K562 (cell line): ENCODE results near the gene KAZN. TPM values are rescaled to one million over a fixed set of nuclear protein-coding genes. Genes with fewer than 3 reads are reported as not detected.

Experiments
- EWSR1 ChIP-seq: fragments of 450-650 bp; IDR thresholded peaks from 2 replicates; pipeline ENCODE4 v1.6.1; 2018; ENCODE audit warnings: borderline replicate concordance, mild to moderate bottlenecking, low read depth, moderate library complexity; ENCODE audit not compliant: partially characterized antibody
- GATAD2A ChIP-seq: fragments of 450-650 bp; IDR thresholded peaks from 2 replicates; pipeline ENCODE4 v1.6.1; 2017
- ILK ChIP-seq: fragments of 450-650 bp; IDR thresholded peaks from 2 replicates; pipeline ENCODE4 v1.6.1; 2016; ENCODE audit warnings: missing genetic modification characterization, low read depth, mild to moderate bottlenecking, missing compliant biosample characterization, moderate library complexity, borderline replicate concordance
- LEF1 ChIP-seq: fragments of 450-650 bp; IDR thresholded peaks from 2 replicates; pipeline ENCODE4 v1.6.1; 2016; ENCODE audit warnings: mild to moderate bottlenecking
- MEIS2 ChIP-seq: fragments of 450-650 bp; IDR thresholded peaks from 2 replicates; pipeline ENCODE4 v1.6.1; 2014; ENCODE audit warnings: mild to moderate bottlenecking; ENCODE audit not compliant: partially characterized antibody
- NR2C1 ChIP-seq, 2 experiments: fragments of 450-650 bp; IDR thresholded peaks; 2 replicates each; pipeline ENCODE4 v1.6.1; 2017; ENCODE audit warnings: mild to moderate bottlenecking in 2 of 2, antibody characterized with exemption in 1 of 2, inconsistent platforms in 1 of 2, missing compliant biosample characterization in 1 of 2, missing genetic modification characterization in 1 of 2
- OTX1 ChIP-seq: fragments of 450-650 bp; formaldehyde crosslinking; IDR thresholded peaks from 2 replicates; pipeline ENCODE4 v1.4.0; 2022; ENCODE audit warnings: mild to moderate bottlenecking
- PHF8 ChIP-seq: fragments of 200-600 bp; sonication (generic); IDR thresholded peaks from 2 replicates; pipeline ENCODE4 v1.6.1; 2012; ENCODE audit warnings: mixed run types, mild to moderate bottlenecking, inconsistent platforms, low read length, moderate library complexity, borderline replicate concordance
- RBM25 ChIP-seq: fragments of 200-400 bp; formaldehyde crosslinking; IDR thresholded peaks from 2 replicates; pipeline ENCODE4 v1.6.1; 2018; ENCODE audit warnings: low read length, low read depth, moderate library complexity; ENCODE audit not compliant: severe bottlenecking
- RFX7 ChIP-seq: fragments of 250-450 bp; sonication (Bioruptor Pico); IDR thresholded peaks from 2 replicates; pipeline ENCODE4 v1.5.1; 2021; ENCODE audit warnings: mild to moderate bottlenecking
- SUPT5H ChIP-seq: fragments of 450-650 bp; IDR thresholded peaks from 2 replicates; pipeline ENCODE4 v1.6.1; 2016
- TEAD1 ChIP-seq, 2 experiments: fragments of 450-650 bp in 1 of 2; sonication (generic) in 1 of 2; formaldehyde crosslinking; IDR thresholded peaks; 2 replicates each; pipeline versions ENCODE4 v1.4.0 to v1.8.0; 2020 to 2022; ENCODE audit warnings: mild to moderate bottlenecking in 2 of 2, missing genetic modification reagents in 1 of 2
- THRAP3 ChIP-seq: fragments of 450-650 bp; IDR thresholded peaks from 2 replicates; pipeline ENCODE4 v1.6.1; 2016; ENCODE audit warnings: mild to moderate bottlenecking, inconsistent platforms, borderline replicate concordance
- YY1 ChIP-seq, 3 experiments: IDR thresholded peaks; 2 replicates each; pipeline ENCODE4 v1.6.1; 2011; ENCODE audit warnings: low read length in 2 of 3, mild to moderate bottlenecking in 2 of 3, moderate library complexity in 2 of 3, borderline replicate concordance in 1 of 3, control low read depth in 1 of 3, low read depth in 1 of 3; ENCODE audit not compliant: insufficient read depth in 3 of 3, insufficient replicate concordance in 2 of 3, control insufficient read depth in 1 of 3, insufficient read length in 1 of 3; ENCODE audit errors: extremely low read depth in 1 of 3
- ZNF165 ChIP-seq: fragments of 250-450 bp; sonication (Bioruptor Pico); IDR thresholded peaks from 2 replicates; pipeline ENCODE4 v1.4.0; 2020; ENCODE audit warnings: borderline replicate concordance
- ZNF23 ChIP-seq: fragments of 250-450 bp; sonication (Bioruptor Pico); IDR thresholded peaks from 2 replicates; pipeline ENCODE4 v1.4.0; 2020; ENCODE audit warnings: mild to moderate bottlenecking
- ZNF75A ChIP-seq: fragments of 450-650 bp; formaldehyde crosslinking; IDR thresholded peaks from 2 replicates; pipeline ENCODE4 v1.4.0; 2020; ENCODE audit warnings: mild to moderate bottlenecking
- ZNF766 ChIP-seq: fragments of 200-800 bp; sonication (Bioruptor generic); conservative IDR thresholded peaks from 2 replicates; pipeline ENCODE4 v1.6.1; 2016; ENCODE audit warnings: missing genetic modification characterization, missing compliant biosample characterization
- ZNF785 ChIP-seq: fragments of 250-450 bp; sonication (Bioruptor Pico); IDR thresholded peaks from 2 replicates; pipeline ENCODE4 v1.4.0; 2020; ENCODE audit warnings: mild to moderate bottlenecking
- ZSCAN29 ChIP-seq: fragments of 450-650 bp; IDR thresholded peaks from 2 replicates; pipeline ENCODE4 v1.6.1; 2017
- polyA plus RNA-seq, 8 experiments: library from polyadenylated mRNA; depleted of rRNA in 4 of 8; stranded (reverse) in 5 of 8; unstranded in 3 of 8; fragments of >200 nt; fragmentation: Nextera tagmentation in 2 of 8; fragmentation: Illumina TruSeq in 1 of 8; extraction: Ambion mirVana in 2 of 8; extraction: Trizol in 1 of 8; gene quantifications; 2 replicates each; pipeline versions ENCODE4 v1.2.1 to v1.2.3, GENCODE V29; 2011 to 2014; ENCODE audit warnings: inconsistent platforms in 1 of 8, missing spikeins in 1 of 8
- total RNA-seq, 7 experiments: library from RNA; depleted of rRNA in 6 of 7; stranded (reverse); fragments of >200 nt in 6 of 7; fragmentation: Illumina TruSeq in 2 of 7; extraction: Trizol in 2 of 7; gene quantifications; 2 replicates each; pipeline versions ENCODE4 v1.2.1 to v1.2.3, GENCODE V29; 2011 to 2021; ENCODE audit warnings: low replicate concordance in 1 of 7
- TF ChIP-seq, protein P1 (sequence below): fragments of 250-450 bp; sonication (Bioruptor Pico); IDR thresholded peaks from 2 replicates; pipeline ENCODE4 v1.8.0; 2022; ENCODE audit warnings: inconsistent platforms
- TF ChIP-seq, protein P2 (sequence below): fragments of 250-450 bp; sonication (Bioruptor Pico); IDR thresholded peaks from 2 replicates; pipeline ENCODE4 v1.8.0; 2022; ENCODE audit warnings: moderate library complexity, mild to moderate bottlenecking, inconsistent platforms
- TF ChIP-seq, protein P3 (sequence below): fragments of 450-650 bp; formaldehyde crosslinking; IDR thresholded peaks from 2 replicates; pipeline ENCODE4 v1.4.0; 2022; ENCODE audit warnings: missing genetic modification characterization
- TF ChIP-seq, protein P4 (sequence below): conservative IDR thresholded peaks from 2 replicates; pipeline ENCODE4 v1.6.1; 2011; ENCODE audit warnings: low read depth, mild to moderate bottlenecking, low read length; ENCODE audit not compliant: control insufficient read depth

KAZN gene
- total and polyA plus RNA-seq, 9 of the 15 experiments (the other 6 are each of a cell fraction or from before 2014, with no cell fraction given): 2.1 to 21.6 (median 5.4) TPM

DNA sequence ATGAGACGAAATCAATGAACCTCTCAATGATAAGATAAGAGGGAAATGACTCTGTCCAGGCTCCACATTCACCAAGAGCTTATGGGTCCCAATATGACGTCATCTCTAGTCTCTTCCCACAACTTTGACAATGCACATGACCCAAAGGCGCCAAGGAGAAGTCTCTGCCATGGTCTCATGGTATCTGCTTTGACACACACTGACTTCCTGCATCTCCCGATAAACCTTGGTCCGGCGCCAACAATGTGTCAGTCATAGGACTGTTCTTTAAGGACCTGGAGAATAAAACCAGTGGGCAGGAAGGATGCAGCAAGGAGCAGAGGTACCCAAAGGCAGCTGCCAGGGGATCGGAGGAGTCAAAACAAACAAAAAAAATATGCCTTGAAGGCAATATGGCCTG, 508.1 kb downstream of the KAZN start (continued):
- TF ChIP-seq YY1 (IDR thresholded peaks at IDR 0.05; ENCODE audit: borderline replicate concordance in 1 of 3, control insufficient read depth in 1 of 3, extremely low read depth in 1 of 3, insufficient read depth in 3 of 3, insufficient read length in 1 of 3, insufficient replicate concordance in 2 of 3, low read depth in 1 of 3, low read length in 2 of 3): no peak
- no peak for TF ChIP-seq NR2C1 (IDR thresholded peaks at IDR 0.05)
- TF ChIP-seq NR2C1 (tag; IDR thresholded peaks at IDR 0.05): no peak
- TF ChIP-seq EWSR1: no peak
- no peak for TF ChIP-seq ZNF165 (CRISPR knock-in tag)
- TF ChIP-seq ZNF75A: no peak
- TF ChIP-seq, protein P1, sequence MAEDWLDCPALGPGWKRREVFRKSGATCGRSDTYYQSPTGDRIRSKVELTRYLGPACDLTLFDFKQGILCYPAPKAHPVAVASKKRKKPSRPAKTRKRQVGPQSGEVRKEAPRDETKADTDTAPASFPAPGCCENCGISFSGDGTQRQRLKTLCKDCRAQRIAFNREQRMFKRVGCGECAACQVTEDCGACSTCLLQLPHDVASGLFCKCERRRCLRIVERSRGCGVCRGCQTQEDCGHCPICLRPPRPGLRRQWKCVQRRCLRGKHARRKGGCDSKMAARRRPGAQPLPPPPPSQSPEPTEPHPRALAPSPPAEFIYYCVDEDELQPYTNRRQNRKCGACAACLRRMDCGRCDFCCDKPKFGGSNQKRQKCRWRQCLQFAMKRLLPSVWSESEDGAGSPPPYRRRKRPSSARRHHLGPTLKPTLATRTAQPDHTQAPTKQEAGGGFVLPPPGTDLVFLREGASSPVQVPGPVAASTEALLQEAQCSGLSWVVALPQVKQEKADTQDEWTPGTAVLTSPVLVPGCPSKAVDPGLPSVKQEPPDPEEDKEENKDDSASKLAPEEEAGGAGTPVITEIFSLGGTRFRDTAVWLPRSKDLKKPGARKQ (CRISPR knock-in tag): no peak
- TF ChIP-seq ZNF766 (CRISPR knock-in tag): peak; percentile 81; the same call in 1 of the 2 replicates
- no peak for TF ChIP-seq ZSCAN29
- TF ChIP-seq, protein P2, sequence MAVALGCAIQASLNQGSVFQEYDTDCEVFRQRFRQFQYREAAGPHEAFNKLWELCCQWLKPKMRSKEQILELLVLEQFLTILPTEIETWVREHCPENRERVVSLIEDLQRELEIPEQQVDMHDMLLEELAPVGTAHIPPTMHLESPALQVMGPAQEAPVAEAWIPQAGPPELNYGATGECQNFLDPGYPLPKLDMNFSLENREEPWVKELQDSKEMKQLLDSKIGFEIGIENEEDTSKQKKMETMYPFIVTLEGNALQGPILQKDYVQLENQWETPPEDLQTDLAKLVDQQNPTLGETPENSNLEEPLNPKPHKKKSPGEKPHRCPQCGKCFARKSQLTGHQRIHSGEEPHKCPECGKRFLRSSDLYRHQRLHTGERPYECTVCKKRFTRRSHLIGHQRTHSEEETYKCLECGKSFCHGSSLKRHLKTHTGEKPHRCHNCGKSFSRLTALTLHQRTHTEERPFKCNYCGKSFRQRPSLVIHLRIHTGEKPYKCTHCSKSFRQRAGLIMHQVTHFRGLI: no peak
- no peak for TF ChIP-seq RFX7 (CRISPR knock-in tag)
- no peak for TF ChIP-seq PHF8
- no peak for TF ChIP-seq OTX1
- TF ChIP-seq ILK: no peak
- TF ChIP-seq THRAP3: no peak
- TF ChIP-seq TEAD1 (CRISPR knock-in tag; IDR thresholded peaks at IDR 0.05): no peak
- TF ChIP-seq SUPT5H: no peak
- TF ChIP-seq, protein P3, sequence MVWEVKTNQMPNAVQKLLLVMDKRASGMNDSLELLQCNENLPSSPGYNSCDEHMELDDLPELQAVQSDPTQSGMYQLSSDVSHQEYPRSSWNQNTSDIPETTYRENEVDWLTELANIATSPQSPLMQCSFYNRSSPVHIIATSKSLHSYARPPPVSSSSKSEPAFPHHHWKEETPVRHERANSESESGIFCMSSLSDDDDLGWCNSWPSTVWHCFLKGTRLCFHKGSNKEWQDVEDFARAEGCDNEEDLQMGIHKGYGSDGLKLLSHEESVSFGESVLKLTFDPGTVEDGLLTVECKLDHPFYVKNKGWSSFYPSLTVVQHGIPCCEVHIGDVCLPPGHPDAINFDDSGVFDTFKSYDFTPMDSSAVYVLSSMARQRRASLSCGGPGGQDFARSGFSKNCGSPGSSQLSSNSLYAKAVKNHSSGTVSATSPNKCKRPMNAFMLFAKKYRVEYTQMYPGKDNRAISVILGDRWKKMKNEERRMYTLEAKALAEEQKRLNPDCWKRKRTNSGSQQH (CRISPR knock-in tag): no peak
- TF ChIP-seq LEF1: no peak
- peak; percentile 92 for TF ChIP-seq MEIS2
- TF ChIP-seq, protein P4, sequence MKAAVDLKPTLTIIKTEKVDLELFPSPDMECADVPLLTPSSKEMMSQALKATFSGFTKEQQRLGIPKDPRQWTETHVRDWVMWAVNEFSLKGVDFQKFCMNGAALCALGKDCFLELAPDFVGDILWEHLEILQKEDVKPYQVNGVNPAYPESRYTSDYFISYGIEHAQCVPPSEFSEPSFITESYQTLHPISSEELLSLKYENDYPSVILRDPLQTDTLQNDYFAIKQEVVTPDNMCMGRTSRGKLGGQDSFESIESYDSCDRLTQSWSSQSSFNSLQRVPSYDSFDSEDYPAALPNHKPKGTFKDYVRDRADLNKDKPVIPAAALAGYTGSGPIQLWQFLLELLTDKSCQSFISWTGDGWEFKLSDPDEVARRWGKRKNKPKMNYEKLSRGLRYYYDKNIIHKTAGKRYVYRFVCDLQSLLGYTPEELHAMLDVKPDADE: no peak
- TF ChIP-seq ZNF785 (CRISPR knock-in tag): no peak
- TF ChIP-seq RBM25: no peak
- TF ChIP-seq GATAD2A: no peak
- TF ChIP-seq ZNF23 (CRISPR knock-in tag): no peak
